NCI-H146 (cell line): ENCODE results near the gene TTC39A.
"Not testable (repeated sequence)": the region's sequence is repeated elsewhere in the genome, so short reads cannot be mapped to it uniquely, and the experiment has no call there.

Experiments used
- DNase-seq: peaks from one replicate; lab custom pipeline; 2025; lab: John Stamatoyannopoulos, UW

The TTC39A gene

DNA sequence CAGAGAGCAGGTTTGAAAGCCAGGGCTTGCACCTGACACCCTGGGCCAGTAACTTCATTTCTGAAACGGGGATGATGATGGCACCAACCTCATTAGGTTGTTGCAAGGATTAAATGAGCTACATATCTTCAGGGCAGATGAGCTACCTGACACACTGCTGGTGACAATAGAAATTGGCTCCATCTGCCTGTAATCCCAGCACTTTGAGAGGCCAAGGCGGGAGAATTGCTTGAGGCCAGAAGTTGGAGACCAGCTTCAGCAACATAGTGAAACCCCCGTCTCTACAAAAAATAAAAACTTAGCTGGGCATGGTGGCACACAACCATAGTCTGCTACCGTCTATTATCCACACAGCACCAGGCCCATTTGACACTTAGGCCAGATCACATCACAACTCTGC lies 6.3 kb upstream of the TTC39A start:
- DNase-seq = no peak

DNA sequence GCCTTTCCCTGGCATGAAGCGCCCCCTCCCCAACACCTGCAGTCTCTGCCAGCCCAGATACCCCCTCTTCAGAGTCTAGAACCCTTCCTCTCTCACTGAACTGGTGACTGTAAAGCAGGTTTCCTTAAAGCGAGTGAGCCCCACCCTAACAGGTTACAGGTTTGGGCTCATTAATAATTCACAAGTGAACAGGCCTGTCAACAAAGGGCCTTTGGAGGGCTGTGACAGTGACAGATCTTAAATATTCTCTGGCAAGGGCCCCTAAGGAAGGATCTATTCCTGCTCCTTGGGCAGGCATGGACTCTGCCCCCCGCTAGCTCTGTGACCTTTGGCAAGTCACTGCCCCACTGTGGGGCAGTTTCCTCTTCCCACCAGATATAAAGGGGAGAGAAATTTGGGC lies 5.6 kb upstream of the TTC39A start:
- DNase-seq = no peak

DNA sequence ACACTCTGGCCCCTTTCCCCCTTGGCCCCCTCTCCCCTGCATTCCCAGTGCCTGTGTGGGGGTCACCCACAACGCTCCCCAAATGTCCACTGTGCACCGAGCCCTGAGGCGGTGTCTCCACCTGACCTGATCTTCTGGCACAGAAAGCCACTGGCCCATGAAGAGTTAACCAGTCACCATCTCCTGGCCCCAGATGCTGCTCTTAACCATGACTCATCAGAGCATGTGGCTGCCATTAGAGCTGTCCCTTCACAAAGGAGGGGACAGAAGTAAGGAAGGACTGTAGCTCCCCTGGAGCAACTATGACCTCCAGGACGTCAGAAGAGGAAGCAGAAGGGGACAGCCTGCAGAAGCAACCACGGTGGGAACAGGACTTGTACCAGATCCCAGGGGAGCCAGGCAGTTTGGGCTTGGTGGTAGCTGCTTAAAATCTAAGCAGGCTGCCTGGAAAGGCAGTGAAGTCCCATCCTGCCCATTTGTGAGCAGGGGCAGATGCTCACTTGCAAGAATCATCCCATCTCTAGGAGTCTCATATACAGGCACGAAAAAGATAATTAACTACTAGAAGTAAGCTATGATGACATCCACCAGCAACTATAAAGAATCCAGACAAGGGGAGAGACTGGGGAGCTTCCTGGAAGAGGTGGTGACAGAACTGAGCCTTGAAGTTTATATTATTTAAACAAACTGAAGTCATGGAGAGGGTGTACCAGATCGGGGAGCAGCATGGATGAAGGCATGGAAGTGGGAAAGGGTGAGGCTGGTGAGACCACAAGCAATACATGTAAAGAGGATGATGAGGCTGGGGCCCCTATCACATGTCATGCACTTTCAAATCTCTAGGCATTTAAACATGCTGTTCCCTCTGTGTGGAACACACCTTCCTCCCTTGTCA lies 1.1 kb upstream of the TTC39A start:
- peak; percentile 81 for DNase-seq

DNA sequence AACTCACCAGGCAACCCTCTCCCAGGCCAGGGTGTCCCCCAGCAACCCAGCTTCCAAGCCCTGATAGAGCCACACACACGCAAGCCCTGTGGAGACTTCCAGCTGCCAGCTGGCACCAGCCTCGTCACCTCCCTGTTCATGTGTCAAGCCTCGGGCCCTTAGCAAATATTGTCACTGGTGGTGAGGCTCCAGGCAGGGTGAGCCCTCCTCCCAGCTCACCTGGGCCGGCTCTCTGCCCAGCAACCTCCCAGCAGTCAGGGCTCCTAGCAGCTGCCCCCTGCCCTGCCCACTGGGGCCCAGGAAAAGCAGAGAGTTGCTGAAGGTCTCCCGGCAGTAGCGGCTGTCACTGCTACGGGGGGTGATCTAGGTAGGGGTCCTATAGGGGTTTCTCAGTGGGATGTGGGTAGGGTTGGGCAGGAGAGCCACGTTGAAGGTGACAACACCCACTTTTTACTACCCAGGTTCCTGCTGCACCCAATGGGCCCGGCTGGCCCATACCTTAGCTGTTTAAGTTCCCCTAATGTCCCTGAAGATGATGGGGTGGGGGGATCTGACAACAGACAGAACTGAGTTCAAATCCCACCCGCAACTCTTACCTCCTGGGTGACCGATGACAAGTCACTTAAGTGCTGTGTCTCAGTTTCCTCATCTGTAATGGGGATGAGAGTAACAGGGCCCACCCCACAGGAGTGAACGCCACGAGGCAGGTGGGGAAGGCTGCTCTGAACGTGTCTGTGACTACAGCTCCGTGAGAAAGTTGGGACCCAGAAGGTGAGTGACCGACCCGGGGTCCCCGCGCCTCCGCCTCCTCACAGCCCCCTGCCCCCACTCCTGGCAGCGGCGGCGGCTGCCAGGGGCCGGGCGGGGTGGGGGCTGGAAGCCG lies 678 bp downstream of the TTC39A start:
- peak; percentile 88 for DNase-seq

DNA sequence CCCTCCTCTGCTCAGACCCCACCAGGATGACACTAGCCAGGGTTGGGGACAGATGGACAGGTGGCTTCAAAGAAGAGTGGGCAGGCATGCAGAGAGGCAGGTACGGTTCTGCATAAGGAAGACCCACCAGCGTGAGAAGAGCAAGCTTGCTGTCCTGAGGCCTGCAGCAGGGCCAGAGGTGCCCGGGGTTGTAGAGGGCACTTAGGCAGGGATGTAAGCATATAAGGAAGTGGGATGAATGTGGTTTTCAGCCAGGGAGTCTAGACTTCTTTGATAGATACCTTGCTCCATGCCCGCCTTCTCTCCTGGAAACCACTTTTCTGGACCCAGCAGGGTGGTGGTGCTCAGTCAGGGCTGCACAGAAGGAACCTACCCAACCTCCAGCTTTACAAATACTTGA lies 1.4 kb downstream of the TTC39A start:
- no peak for DNase-seq

DNA sequence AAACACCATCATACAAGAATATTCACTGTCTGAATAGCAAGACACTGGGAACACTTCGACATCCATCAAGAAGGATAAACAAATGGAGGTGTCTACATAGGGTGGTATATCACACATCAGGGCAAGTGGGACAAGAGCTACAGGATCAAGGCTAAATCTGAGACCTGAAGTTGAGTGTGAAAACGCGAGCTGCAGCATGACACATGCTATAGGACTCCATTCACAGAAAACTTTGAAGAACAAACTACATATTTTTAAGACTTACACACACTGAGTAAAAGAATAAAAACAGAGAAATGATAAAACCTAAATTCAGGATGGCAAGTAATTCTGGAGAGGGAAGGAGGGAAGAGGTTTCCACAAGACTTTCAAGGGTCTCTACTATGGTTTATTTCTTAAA lies 2.1 kb downstream of the TTC39A start:
- DNase-seq = no peak

DNA sequence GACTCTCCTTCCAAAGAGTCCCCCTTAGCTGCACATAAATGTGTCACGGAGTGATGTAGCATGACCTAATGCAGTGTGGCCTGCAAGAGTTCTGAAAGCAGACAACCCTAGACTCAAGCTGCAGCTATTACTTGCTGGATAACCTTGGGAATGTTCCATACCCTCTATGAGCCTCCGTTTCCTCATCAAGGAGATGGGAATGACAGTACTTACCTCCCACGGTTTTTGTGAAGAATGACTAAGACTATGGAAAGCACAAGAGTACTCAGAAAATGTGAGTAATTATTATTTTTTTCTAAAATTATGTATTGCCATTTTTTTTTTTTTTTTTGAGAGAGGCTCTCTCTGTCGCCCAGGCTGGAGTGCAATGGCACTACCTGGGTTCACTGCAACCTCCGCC lies 3.0 kb downstream of the TTC39A start:
- no peak for DNase-seq

DNA sequence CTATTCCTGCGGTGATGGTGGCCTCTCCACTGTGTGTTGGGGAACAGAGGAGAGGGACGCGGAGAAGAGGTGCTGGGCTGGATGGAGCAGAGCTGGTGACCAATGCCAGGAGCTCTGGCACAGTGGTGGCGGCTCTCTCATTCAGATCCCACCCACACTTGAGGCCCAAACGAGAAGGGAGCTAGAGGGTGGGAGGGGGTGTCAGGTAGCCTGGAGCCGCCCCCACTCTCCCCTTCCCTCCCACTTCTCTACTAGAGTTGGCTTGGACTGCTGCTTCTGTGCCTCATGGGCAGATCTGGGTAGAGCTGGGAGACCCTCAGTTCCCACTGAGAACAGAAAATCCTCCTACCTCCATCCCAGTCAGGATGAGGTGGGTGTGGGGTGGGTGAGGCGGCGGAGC lies 3.5 kb downstream of the TTC39A start:
- no peak for DNase-seq

DNA sequence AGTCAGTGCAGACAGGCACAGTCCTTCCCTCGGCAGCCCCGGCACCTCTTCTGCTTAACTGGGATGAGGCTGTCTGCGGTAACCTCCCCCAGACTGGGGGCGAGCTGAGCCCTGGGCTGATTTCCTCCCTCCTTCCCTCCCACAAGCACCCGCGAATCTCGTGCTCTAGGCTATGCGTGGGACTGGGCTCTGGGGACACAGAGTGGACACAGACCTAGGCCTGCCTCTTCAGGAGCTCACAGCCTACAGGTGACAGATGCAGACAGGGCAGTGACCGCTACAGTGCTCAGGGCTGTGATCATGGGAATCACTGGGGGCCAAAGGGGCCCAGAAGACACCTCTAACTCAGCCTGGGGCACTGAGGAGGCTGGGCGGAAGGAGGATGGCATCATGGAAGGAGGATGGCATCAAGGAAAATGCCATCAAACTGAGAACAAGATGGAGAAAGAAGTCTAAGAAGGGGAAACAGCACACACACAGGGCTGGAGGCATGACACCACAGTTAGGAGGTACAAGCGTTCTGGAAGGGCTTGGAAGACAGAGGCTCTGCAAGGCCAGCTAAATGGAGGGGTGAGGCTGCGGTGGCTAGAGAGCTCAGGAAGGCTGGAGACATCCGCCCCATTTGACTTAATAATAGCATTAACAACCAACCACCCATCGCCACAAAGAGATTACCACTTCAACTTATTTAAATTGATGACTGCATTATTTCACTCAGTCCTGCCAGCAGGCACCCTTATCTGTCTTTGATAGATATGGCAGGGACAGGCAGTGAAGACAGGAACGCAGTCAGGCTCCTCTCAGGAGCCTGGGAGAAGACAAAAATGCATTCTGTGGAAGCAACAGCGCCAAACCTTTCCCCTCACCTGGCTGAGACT lies 4.2 kb downstream of the TTC39A start:
- no peak for DNase-seq

DNA sequence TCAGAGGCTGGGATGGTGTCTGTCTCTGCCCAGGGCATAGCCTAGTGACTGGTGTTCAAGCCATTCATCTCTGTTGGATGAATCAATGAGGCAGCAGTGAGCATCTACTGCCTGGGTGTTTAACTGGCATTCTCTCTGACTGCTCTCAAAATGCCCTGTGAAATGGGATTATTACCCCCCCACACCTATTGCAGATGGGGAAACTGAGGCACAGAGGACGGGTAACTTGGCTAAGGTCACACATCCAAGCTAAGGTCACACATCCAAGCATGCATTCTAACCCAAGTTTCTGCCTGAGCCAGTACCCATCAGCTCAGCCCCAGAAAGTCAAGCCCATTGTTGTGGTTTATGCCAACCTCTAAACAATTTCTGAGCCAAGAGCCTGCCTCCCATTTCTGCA lies 5.0 kb downstream of the TTC39A start:
- no peak for DNase-seq

DNA sequence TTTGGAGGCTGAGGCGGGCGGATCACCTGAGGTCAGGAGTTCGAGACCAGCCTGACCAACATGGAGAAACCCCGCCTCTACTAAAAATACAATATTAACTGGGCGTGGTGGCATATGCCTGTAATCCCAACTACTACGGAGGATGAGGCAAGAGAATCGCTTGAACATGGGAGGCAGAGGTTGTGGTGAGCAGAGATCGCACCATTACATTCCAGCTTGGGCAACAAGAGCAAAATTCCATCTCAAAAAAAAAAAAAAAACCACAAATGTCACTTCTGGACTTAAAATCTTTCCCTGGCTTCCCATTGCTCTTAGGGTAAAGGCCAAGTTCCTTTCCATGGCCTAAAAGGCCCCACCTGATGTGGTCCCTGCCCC lies 5.4 kb downstream of the TTC39A start:
- DNase-seq = not testable (repeated sequence)

DNA sequence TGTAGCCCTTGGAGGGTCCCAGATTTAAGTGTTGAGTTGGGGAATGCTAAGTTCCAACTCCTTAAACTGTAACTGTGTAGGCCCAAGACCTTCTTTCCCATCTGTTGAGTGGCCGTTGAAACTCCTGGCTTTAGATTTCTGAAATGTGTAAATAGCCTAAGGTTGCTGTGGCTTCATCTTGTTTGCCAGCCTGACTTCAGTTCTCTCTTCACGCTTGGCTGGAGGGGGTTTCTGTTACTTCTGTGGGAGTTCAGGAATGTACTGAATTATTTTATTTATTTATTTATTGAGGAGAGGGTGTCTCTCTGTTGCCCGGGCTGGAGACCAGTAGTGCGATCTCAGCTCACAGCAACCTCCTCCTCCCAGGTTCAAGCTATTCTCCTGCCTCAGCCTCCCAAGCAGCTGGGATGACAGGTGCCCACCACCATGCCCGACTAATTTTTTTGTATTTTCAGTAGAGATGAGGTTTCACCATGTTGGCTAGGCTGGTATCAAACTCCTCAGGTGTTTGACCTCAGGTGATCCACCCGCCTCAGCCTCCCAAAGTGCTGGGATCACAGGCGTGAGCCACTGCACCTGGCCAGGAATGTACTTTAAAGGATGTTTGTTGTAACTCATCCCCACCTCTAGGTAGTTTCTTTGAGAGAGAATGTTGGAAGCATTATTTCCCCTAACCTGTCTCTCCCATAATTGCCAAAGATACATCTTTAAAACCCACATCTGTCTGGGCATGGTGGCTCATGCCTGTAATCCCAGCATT lies 5.9 kb downstream of the TTC39A start:
- no peak for DNase-seq

DNA sequence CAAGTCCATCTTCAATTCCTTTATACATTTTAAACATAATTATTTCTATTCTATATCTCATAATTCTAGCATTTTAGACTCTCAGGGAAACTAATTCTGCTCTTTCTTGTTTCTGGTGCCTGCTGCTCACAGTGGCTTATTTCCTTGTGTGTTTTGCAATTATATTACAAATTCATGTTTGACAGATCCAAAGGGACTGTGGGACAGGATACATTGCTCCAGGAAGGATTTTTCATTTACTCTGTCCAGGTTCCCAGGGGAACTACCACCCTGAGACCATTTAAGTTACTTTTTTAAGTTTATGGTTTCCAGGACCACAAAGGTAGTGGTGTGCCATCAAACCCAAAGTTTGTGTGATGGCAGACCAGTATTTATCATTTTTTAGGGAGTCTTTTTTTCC lies 6.6 kb downstream of the TTC39A start:
- no peak for DNase-seq

DNA sequence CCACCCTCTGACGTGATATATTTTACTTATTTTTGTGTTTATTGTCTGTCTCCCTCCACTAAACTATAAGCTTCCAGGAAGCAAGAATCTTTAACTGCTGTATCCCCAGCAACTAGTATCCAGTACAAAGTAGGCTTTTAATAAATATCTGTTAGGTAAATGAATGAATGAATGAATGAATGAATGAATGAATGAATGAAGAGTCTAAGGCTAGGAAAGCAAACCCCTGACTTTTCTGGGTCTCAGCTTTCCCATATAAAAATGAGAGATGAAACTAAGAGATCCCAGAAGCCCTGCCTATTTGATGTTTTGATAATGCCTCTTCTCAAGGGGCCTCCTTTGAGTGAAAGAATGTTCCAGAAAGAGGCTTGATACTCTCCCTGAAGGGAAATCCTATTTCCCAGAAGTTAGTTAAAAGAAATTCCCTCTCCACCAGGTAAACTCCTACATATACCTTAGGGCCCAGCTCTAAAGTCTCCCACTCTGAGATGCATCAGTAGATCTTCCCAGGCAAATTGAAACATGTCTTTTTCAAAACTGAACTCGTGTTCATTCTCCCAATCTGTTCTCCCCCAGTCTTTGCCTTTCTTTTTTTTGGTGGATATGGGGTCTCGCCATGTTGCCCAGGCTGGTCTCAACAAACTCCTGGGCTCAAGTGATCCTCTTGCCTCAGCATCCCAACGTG lies 7.8 kb downstream of the TTC39A start:
- DNase-seq = no peak

DNA sequence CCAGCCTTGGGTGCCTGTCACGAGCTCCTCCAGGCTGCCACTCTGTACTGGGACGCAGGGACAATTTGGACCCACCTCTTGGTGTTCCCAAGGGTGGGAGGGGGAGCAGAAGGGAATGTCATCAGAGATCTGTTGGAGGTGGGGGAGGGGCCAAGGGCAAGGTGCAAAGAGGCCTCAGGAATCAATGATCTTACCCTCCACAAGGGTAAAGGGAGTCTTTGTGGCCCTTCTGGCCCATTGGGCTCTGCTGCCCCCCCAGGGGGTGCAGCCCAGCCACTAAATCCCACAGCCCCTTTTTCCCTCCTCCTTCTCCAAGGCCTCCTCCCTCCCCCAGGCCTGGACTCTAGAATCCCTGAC lies 8.5 kb downstream of the TTC39A start:
- DNase-seq = no peak

DNA sequence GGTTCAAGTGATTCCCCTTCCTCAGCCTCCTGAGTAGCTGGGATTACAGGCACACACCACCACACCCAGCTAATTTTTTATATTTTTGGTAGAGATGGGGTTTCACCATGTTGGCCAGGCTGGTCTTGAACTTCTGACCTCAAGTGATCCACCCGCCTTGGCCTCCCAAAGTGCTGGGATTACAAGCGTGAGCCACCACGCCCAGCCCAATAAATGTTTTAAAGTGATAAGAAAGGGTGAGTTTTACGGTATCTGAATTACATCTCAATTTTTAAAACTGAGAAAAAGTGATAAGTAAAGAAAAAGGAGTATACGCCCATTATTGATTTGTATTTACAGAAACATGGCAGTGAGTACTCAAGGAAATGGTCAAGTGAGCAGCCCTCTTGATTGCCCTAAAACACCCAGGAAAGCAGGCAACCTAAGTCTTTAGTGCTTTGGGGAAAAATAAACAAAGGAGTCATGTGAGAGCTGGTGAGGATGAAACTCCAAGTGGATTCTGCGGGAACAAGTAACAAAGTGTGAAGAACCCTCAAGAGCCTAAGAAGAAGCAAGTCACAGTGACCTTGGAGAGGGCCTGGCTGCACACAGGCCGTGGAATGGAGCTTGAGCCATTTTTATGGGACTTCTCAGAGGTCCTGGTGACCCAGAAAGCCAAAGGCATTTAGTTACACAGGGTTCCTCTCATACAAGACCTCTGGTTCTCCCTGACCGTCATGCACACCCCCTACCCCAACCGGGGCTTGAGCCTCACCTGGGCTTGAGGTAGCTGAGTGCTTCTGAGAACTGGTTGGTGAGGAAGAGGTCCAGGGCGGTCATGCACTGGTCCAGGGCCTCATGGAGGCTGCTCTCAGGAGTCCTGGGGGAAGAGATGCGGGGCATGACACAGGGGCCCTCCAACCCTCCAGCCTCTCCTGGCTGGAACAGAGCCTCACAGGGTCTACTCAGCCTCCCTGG lies 9.1 kb downstream of the TTC39A start:
- no peak for DNase-seq

DNA sequence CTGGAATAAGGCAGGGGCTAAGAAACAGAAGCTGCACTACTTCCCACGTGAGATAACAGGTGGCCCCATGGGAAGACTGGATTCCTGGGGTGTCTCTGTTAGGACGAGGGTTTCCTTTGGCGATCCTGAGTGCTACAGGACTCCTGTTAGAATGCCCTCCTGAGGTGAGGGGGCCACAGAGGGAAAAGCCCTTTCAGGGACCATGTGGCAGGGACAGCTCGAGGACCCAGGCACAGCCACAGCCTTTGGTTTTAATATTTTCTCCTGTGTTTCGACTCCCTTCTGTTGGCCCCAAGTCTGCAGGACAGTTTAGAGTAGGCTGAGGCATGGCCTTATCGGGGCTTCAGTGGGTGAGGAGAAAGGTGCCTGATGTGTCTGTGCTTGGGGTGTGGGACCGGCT lies 12.6 kb downstream of the TTC39A start:
- DNase-seq = no peak

DNA sequence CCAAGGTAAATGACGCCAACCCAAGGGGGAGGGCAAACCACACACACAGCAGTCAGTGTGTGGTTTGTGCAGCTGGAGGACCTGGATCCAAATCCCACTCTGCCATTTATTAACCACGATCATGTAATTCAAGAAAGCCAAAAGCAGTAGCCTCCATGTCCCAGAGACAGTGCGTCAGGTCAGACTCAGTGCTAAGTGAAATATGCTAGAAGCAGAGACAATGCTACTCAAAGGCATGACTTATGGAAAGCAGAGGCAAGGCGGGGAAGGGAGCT lies 13.6 kb downstream of the TTC39A start:
- DNase-seq = peak; percentile 34

DNA sequence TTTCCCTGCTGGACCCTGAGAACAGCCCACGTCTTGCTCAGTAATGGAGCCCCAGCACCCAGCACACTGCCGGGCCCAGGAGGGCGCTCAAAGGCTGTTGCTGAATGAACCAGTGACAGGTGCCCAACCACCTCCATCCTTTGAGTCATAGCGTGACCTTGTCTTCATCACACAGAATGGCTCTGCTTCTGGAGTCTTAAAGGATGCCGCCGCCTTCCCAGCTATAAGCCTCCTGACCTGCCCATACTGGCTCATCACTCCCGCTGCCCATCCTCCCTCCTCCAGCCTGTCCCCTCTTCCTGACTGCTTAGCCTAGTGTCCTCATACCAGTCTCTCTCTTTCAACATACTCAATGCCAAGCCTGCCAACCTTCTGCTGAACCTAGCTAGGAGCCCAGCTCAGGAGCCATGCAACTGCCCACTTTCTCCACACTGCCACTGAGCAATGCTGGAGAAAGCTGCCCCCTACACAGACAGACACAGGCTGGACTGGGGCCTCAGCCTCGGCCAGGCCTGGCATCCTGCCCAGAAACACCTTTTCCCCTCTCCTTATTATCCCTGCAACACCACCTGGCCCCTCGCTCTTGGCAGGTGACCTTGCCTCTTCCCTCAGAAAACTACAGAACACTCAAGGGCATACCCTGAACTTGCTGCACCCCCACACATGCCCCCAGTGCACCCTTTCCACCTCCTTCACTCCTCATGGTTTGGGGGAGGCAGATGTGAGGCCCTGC lies 14.1 kb downstream of the TTC39A start:
- DNase-seq = peak; percentile 69
